Sigmoid colon (tissue), 4 donors: ENCODE measurements around the gene TCTN2.

ENCODE experiments used
- EP300 ChIP-seq, 4 donors: sonication (generic); formaldehyde crosslinking; IDR thresholded peaks; one replicate each; pipeline ENCODE4 v1.6.1; 2017; ENCODE audit warnings: antibody characterized with exemption in 4 of 4
- POLR2AphosphoS5 ChIP-seq, 4 donors: sonication (generic); formaldehyde crosslinking; IDR thresholded peaks; one replicate each; pipeline ENCODE4 v1.6.1; 2017; ENCODE audit warnings: antibody characterized with exemption in 4 of 4
- TF ChIP-seq, protein P1 (sequence below), 4 experiments: fragments of 450-650 bp in 3 of 4; fragments of 200-600 bp in 1 of 4; IDR thresholded peaks; one replicate each; pipeline ENCODE4 v1.5.1; 2016 to 2019; ENCODE audit warnings: antibody characterized with exemption in 4 of 4, mild to moderate bottlenecking in 3 of 4, moderate library complexity in 2 of 4

- TF ChIP-seq EP300 (IDR thresholded peaks at IDR 0.05) (no peak), POLR2AphosphoS5 (IDR thresholded peaks at IDR 0.05) (no peak)
- TF ChIP-seq, protein P1, sequence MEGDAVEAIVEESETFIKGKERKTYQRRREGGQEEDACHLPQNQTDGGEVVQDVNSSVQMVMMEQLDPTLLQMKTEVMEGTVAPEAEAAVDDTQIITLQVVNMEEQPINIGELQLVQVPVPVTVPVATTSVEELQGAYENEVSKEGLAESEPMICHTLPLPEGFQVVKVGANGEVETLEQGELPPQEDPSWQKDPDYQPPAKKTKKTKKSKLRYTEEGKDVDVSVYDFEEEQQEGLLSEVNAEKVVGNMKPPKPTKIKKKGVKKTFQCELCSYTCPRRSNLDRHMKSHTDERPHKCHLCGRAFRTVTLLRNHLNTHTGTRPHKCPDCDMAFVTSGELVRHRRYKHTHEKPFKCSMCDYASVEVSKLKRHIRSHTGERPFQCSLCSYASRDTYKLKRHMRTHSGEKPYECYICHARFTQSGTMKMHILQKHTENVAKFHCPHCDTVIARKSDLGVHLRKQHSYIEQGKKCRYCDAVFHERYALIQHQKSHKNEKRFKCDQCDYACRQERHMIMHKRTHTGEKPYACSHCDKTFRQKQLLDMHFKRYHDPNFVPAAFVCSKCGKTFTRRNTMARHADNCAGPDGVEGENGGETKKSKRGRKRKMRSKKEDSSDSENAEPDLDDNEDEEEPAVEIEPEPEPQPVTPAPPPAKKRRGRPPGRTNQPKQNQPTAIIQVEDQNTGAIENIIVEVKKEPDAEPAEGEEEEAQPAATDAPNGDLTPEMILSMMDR (IDR thresholded peaks at IDR 0.05), result no peak
Measured at GRCh38 chr12:123743002-123743401, 72.1 kb downstream of the TCTN2 start.
